GM12874 (cell line): Measurements from ENCODE around the gene HHLA2.

Experiments
- TF ChIP-seq, protein P1 (sequence below): IDR thresholded peaks from 2 replicates; pipeline ENCODE4 v1.5.1; 2011; ENCODE audit warnings: low read depth, mild to moderate bottlenecking, control low read depth, low read length, moderate library complexity; ENCODE audit not compliant: insufficient read depth

Gene HHLA2

DNA sequence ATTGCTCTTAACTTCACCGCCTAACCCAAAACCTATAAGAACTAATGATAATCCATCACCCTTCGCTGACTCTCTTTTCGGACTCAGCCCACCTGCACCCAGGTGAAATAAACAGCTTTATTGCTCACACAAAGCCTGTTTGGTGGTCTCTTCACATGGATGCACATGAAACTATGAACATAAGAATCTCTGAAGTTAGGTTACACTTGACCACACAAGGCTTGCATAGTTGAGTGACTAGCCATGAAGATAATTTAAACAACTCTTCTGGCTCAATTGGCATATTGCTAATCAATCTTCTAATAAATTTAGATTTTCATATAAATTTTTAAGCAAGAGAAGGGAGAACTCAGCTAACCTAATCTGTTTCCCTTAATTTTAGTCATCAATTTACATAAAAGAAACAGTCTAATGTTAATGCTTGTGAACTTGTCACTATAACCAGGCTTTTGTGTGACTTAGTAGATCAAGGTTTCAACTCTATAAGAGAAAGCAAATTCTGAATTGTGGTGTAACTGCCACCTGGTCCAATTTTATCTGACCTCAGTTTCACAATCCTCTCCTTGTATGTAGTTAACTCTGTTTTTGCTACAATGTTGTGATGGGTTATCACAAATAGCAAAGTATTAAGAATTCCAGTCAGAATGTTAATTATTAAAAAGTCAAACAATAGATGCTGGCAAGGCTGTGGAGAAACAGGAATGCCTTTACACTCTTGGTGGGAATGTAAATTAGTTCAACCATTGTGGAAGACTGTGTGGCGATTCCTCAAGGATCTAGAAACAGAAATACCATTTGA, 82.0 kb downstream of the HHLA2 start:
- TF ChIP-seq, protein P1, sequence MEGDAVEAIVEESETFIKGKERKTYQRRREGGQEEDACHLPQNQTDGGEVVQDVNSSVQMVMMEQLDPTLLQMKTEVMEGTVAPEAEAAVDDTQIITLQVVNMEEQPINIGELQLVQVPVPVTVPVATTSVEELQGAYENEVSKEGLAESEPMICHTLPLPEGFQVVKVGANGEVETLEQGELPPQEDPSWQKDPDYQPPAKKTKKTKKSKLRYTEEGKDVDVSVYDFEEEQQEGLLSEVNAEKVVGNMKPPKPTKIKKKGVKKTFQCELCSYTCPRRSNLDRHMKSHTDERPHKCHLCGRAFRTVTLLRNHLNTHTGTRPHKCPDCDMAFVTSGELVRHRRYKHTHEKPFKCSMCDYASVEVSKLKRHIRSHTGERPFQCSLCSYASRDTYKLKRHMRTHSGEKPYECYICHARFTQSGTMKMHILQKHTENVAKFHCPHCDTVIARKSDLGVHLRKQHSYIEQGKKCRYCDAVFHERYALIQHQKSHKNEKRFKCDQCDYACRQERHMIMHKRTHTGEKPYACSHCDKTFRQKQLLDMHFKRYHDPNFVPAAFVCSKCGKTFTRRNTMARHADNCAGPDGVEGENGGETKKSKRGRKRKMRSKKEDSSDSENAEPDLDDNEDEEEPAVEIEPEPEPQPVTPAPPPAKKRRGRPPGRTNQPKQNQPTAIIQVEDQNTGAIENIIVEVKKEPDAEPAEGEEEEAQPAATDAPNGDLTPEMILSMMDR, result no peak

DNA sequence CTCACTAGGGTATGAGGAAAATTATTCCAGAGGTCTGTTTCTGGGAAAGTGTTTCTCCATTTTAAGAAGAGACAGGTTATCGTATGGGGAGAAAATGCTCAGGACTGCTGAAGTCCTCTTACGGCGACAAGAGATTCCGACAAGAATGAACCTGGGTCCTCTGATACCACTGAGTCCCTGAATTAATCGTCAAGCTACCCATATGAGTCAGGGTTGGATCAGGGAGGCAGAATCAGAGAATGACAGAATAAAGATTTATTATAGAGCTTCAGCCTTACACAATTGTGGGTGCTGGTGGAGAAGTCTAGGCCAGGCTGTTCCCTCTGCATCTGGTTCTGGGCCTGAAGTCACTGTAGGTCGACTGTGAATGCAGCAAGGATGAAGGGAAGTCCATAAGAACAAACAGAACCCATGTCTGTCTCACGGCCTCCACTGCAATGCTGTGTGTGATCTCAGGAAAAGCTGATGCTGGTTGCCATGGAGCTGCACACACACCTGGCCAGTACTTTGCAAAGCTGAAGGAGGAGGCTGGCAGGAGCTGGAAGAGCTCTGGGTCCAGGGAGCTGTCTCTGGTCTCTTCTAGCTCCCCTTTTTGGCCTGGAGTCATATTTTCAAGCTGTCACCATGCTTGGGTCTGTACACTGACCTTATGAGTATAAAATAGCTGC, 83.9 kb downstream of the HHLA2 start:
- TF ChIP-seq, protein P1, result no peak

GRCh38 chr3:108381529-108382140, 85.3 kb downstream of the HHLA2 start:
- TF ChIP-seq, protein P1, result no peak

DNA sequence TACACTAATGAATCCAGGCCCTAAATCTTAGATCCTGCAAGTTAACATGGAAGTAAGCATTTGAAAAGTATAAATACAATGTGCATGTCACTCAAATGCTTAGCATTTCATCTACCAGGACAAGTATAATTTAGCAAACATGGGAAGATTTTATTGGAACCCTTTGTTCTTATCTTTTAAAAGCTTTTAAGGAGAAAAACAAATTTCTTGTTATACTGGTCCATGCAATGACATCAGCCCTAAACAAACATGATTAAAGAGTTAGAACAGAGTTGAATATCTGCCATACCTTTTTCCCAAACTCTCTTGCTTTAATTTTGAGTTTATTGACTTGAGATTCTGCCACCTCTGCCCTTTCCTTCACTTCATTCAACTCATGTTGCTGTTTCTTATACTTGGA, 87.0 kb downstream of the HHLA2 start:
- TF ChIP-seq, protein P1, result no peak

GRCh38 chr3:108387063-108387462, 90.7 kb downstream of the HHLA2 start:
- TF ChIP-seq, protein P1, result no peak

DNA sequence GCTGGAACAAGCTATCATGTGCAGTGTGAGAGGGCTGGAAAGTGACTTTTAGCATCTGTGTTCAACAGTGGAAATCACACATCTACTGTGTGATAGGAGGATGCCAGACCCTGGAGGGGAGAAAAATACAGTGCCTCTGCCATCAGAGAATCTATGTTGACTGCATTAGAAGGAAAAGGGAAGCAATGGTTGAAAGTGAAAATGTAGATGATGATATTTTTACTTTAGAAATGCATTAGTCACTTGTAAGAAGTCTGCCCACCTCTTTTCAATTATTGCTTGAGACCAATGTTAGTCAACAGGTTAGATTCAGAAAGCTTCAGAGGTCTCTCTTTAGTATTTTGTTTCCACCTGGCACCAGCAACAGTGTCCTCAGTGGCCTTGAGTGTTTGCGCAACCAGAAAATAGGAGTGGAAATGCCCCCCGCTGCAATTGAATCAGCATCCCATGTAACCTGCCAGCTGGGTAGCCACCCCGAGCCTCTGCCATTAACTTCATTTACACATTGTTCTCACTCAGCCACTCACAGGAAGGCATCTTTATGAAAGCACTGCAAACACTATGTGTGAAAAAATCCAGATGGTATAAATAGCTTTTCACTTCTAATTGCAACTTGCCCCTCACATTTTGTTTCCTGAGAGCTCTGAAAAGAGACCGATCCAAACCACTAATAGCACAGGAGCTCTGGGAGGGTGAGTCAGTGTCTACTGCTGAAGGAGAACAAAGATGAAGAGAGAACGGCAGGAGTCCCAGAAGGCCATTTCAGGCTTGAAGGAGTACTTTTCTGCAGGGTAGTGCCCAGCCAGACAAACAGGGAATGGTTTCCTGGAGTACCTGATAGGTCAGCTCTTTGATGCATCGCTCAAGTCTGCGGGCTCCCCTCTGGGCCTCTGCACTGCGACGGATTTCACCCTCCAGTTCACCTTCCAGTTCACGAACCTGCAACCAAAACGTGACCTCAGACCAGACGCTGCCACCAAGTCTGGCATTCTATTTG, 92.1 kb downstream of the HHLA2 start:
- TF ChIP-seq, protein P1, result no peak
